Esophagus muscularis mucosa (tissue), 4 donors: Measurements from ENCODE around the gene BCL11B. TPM values are rescaled to one million over a fixed set of nuclear protein-coding genes. Genes with fewer than 3 reads are reported as not detected.

Source experiments
- DNase-seq: peaks from one replicate; pipeline ENCODE4 v3.0.0-alpha.2; 2017; ENCODE audit errors: extremely low spot score
- H3K27ac ChIP-seq, 4 donors: fragments of 200-600 bp; sonication (generic); replicated peaks in 1 of 4; 1 replicate in 3 of 4; 2 replicates in 1 of 4; pipeline ENCODE4 v1.5.1; 2016 to 2019; ENCODE audit warnings: mild to moderate bottlenecking in 1 of 4
- H3K27me3 ChIP-seq, 4 donors: fragments of 200-600 bp; sonication (generic); one replicate each; pipeline versions ENCODE4 v1.5.1 to v1.6.0; 2016 to 2019
- H3K36me3 ChIP-seq, 4 donors: fragments of 200-600 bp; sonication (generic); one replicate each; pipeline ENCODE4 v1.5.1; 2016 to 2019
- H3K4me1 ChIP-seq, 4 donors: fragments of 200-600 bp; sonication (generic); one replicate each; pipeline ENCODE4 v1.5.1; 2016 to 2019
- H3K4me3 ChIP-seq, 4 donors: fragments of 200-600 bp; sonication (generic); 1 replicate in 2 of 4; 2 replicates in 2 of 4; pipeline ENCODE4 v1.5.1; 2016 to 2019; ENCODE audit warnings: mild to moderate bottlenecking in 4 of 4, moderate library complexity in 1 of 4
- H3K9me3 ChIP-seq, 4 donors: fragments of 200-600 bp; sonication (generic); 1 replicate in 3 of 4; 2 replicates in 1 of 4; pipeline ENCODE4 v1.5.1; 2016 to 2019
- EP300 ChIP-seq: sonication (generic); formaldehyde crosslinking; IDR thresholded peaks from one replicate; pipeline ENCODE4 v1.6.1; 2017; ENCODE audit warnings: antibody characterized with exemption
- POLR2A ChIP-seq: fragments of 450-650 bp; IDR thresholded peaks from one replicate; pipeline ENCODE4 v1.6.1; 2017; ENCODE audit warnings: antibody characterized with exemption, moderate library complexity, mild to moderate bottlenecking, low read depth
- POLR2AphosphoS5 ChIP-seq, 2 donors: sonication (generic); formaldehyde crosslinking; IDR thresholded peaks; one replicate each; pipeline ENCODE4 v1.6.1; 2017; ENCODE audit warnings: antibody characterized with exemption in 2 of 2
- WGBS: methylation state at CpG from one replicate; pipeline ENCODE4 v1.1.5; 2018; 5-methylcytosine and 5-hydroxymethylcytosine counted together
- intact Hi-C: fragments of 100-400 bp; cut with DNase I; formaldehyde crosslinking; loops from one replicate; pipeline ENCODE4 v1.15.1; 2023
- total RNA-seq, 4 donors: library from RNA; depleted of rRNA; stranded (reverse); fragments of >200 nt; gene quantifications; one replicate each; pipeline versions ENCODE4 v1.1.0 to v1.2.1, GENCODE V29; 2016
- TF ChIP-seq, protein P1 (sequence below), 3 experiments: fragments of 200-600 bp in 2 of 3; fragments of 450-650 bp in 1 of 3; sonication (generic) in 2 of 3; IDR thresholded peaks; one replicate each; pipeline ENCODE4 v1.5.1; 2017 to 2019; ENCODE audit warnings: antibody characterized with exemption in 3 of 3, mild to moderate bottlenecking in 2 of 3, moderate library complexity in 1 of 3

Gene BCL11B
- total RNA-seq, 4 donors from 2014 or later, result 0.34 to 0.65 (median 0.46) TPM

DNA sequence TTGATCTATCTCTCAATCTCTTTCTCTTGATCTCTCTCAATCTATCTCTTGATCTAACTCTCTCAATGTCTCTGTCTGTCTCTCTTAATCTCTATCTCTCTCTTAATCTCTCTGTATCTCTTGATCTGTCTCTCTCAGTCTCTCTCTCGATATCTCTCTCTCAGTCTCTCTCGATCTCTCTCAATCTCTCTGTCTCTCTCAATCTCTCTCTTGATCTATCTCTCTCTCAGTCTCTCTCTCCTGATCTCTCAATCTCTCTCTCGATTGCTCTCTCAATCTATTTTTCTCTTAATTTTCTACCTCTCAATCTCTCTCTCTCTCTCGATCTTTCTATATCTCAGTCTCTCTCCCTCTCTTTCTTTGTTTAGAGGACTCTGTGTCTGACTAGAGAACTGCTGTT, 126.7 kb downstream of the BCL11B start:
- Histone ChIP-seq H3K36me3 (no peaks in the 10 kb centered on the region), H3K27me3 (peaks cover 0 to 8% (median 0%) of the 10 kb centered on the region in 4 donors), H3K9me3 (no peaks in the 10 kb centered on the region), H3K4me1 (no peaks in the 10 kb centered on the region), H3K4me3 (no peak overlapping the region), H3K27ac (no peak overlapping the region)
- intact Hi-C loops, result no loop called here
- no peak for DNase-seq
- 89% methylated on average over 4 of the region's 4 CpGs for WGBS
- TF ChIP-seq POLR2A (no peak), EP300 (no peak), POLR2AphosphoS5 (IDR thresholded peaks at IDR 0.05) (no peak)
- TF ChIP-seq, protein P1, sequence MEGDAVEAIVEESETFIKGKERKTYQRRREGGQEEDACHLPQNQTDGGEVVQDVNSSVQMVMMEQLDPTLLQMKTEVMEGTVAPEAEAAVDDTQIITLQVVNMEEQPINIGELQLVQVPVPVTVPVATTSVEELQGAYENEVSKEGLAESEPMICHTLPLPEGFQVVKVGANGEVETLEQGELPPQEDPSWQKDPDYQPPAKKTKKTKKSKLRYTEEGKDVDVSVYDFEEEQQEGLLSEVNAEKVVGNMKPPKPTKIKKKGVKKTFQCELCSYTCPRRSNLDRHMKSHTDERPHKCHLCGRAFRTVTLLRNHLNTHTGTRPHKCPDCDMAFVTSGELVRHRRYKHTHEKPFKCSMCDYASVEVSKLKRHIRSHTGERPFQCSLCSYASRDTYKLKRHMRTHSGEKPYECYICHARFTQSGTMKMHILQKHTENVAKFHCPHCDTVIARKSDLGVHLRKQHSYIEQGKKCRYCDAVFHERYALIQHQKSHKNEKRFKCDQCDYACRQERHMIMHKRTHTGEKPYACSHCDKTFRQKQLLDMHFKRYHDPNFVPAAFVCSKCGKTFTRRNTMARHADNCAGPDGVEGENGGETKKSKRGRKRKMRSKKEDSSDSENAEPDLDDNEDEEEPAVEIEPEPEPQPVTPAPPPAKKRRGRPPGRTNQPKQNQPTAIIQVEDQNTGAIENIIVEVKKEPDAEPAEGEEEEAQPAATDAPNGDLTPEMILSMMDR (IDR thresholded peaks at IDR 0.05), result no peak

DNA sequence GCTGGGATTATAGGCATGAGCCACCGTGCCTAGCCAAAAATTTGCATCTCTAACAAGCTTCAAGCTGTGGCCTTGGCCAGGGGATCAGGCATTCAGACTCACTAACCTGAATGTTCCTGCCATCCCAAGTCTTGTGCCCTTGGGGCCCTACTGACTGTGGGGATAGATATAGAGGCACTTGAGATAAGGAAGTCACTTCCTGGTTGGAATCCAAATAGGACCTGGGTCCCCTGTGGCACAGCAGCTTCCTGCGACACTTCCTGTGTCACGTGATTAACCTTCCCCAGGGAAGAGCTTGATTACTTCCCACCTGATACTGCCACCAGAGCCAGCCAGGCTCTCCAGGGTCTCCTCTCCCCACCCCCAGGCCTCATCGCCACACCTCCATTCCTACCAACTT, 128.2 kb downstream of the BCL11B start:
- DNase-seq, result no peak

DNA sequence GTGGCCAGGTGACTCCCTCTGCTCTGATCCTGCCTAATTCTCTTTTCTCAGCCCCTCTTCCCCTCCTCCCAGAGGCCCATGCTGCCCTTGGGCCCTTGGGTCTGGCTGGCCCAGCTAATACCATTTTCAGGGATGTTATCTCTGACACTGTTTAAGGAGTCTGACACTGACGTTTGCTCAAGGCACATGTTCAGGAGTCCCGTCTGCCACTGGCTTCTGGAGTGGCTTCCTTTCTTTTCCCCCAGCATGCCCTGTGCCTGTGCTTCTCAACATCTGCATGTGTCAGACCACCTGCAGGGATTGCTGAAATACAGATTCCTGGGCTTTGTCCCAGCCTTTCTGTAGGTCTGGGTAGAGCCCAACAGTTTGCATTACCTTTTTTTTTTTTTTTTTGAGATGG, 128.9 kb downstream of the BCL11B start:
- DNase-seq, result no peak
- H3K4me1 ChIP-seq, result no peaks in the 10 kb centered on the region
- no peaks in the 10 kb centered on the region for H3K36me3 ChIP-seq
- intact Hi-C loops, result no loop called here
- H3K4me3 ChIP-seq, result no peak overlapping the region
- no peaks in the 10 kb centered on the region for H3K9me3 ChIP-seq
- H3K27me3 ChIP-seq, result no peaks in the 10 kb centered on the region
- TF ChIP-seq POLR2AphosphoS5 (IDR thresholded peaks at IDR 0.05), result no peak
- TF ChIP-seq, protein P1 (IDR thresholded peaks at IDR 0.05), result no peak
- TF ChIP-seq POLR2A, result no peak
- TF ChIP-seq EP300, result no peak
- H3K27ac ChIP-seq, result no peak overlapping the region
- WGBS, result 67% methylated on average over 2 of the region's 2 CpGs

More for the DNA sequence above, 128.2 kb downstream of the BCL11B start:
- no peak for TF ChIP-seq POLR2AphosphoS5 (IDR thresholded peaks at IDR 0.05)
- no peak for TF ChIP-seq EP300
- no peak for TF ChIP-seq POLR2A
- TF ChIP-seq, protein P1 (IDR thresholded peaks at IDR 0.05), result no peak
- intact Hi-C loops, result no loop called here
- Histone ChIP-seq H3K27ac (no peak overlapping the region), H3K36me3 (no peaks in the 10 kb centered on the region), H3K27me3 (peaks cover 0 to 1% (median 0%) of the 10 kb centered on the region in 4 donors), H3K4me1 (no peaks in the 10 kb centered on the region), H3K9me3 (no peaks in the 10 kb centered on the region), H3K4me3 (no peak overlapping the region)
- WGBS, result 75% methylated on average over 4 of the region's 4 CpGs

DNA sequence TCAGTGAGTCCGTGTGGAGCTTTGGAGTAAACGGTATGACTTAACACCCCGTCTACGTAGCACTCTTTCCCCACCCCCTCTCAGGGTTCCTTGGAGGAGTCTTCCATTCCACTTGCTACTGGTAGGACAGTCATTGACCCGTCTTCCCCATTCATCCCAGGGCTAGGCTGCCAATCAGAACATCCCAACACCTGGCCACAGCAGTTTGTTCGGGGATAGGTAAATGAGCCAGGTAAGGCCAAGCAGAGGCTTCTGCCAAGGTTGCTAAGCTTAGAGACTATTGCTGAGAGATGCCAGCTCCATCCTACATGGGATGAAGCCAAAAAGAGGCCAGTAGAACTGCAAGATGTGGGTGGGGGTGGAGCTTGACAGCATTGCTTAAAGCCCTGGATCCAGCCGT, 130.8 kb downstream of the BCL11B start:
- no peak overlapping the region for H3K27ac ChIP-seq
- H3K27me3 ChIP-seq, result no peaks in the 10 kb centered on the region
- no peaks in the 10 kb centered on the region for H3K4me1 ChIP-seq
- DNase-seq, result no peak
- H3K9me3 ChIP-seq, result no peaks in the 10 kb centered on the region
- H3K36me3 ChIP-seq, result no peaks in the 10 kb centered on the region
- WGBS, result 78% methylated on average over 7 of the region's 7 CpGs
- no peak overlapping the region for H3K4me3 ChIP-seq
- TF ChIP-seq POLR2A, result no peak
- TF ChIP-seq EP300, result no peak
- TF ChIP-seq, protein P1 (IDR thresholded peaks at IDR 0.05), result no peak
- no peak for TF ChIP-seq POLR2AphosphoS5 (IDR thresholded peaks at IDR 0.05)
- intact Hi-C loops, result no loop called here
